Keratinocyte (primary cell): ENCODE data around the gene ASXL2. TPM values are rescaled to one million over a fixed set of nuclear protein-coding genes. Genes with fewer than 3 reads are reported as not detected.
"Not testable (repeated sequence)": the region's sequence is repeated elsewhere in the genome, so short reads cannot be mapped to it uniquely, and the experiment has no call there.

Experiments
- DNase-seq: peaks from one replicate; pipeline ENCODE4 v3.0.0-alpha.2; 2011; ENCODE audit warnings: low read depth, missing footprints, low spot score
- FAIRE-seq: peaks from 2 replicates; lab custom pipeline; 2011; peaks lifted over from hg19 to GRCh38; lab: Jason Lieb, UNC
- H2AFZ ChIP-seq: 2 replicates; pipeline ENCODE4 v1.6.0; 2012; ENCODE audit warnings: low read length, control low read depth, inconsistent platforms; ENCODE audit not compliant: control insufficient read depth
- H3K27ac ChIP-seq: 2 replicates; pipeline ENCODE4 v1.5.1; 2011; ENCODE audit warnings: low read length; ENCODE audit not compliant: control insufficient read depth, insufficient read depth
- H3K27me3 ChIP-seq: 3 replicates; pipeline ENCODE4 v1.6.0; 2011; ENCODE audit warnings: low read length; ENCODE audit not compliant: control insufficient read depth, insufficient read depth; ENCODE audit errors: extremely low read depth
- H3K36me3 ChIP-seq, 2 experiments: 2 replicates in 1 of 2; 3 replicates in 1 of 2; pipeline ENCODE4 v1.5.1; 2011; ENCODE audit warnings: low read length in 2 of 2, mild to moderate bottlenecking in 1 of 2; ENCODE audit not compliant: control insufficient read depth in 2 of 2, insufficient read depth in 2 of 2; ENCODE audit errors: extremely low read depth in 1 of 2
- H3K4me1 ChIP-seq: 3 replicates; pipeline ENCODE4 v1.5.1; 2011; ENCODE audit warnings: low read length; ENCODE audit not compliant: control insufficient read depth, insufficient read depth; ENCODE audit errors: extremely low read depth
- H3K4me2 ChIP-seq: 3 replicates; pipeline ENCODE4 v1.6.0; 2011; ENCODE audit warnings: low read depth, low read length; ENCODE audit not compliant: control insufficient read depth, insufficient read depth; ENCODE audit errors: extremely low read depth
- H3K4me3 ChIP-seq, 3 experiments: fragments of 200-600 bp in 1 of 3; sonication (generic) in 1 of 3; 2 replicates in 2 of 3; 3 replicates in 1 of 3; pipeline ENCODE4 v1.5.1; 2011 to 2016; ENCODE audit warnings: low read length in 3 of 3, mild to moderate bottlenecking in 3 of 3, control low read depth in 2 of 3, inconsistent platforms in 1 of 3, low read depth in 1 of 3, mixed read lengths in 1 of 3, mixed run types in 1 of 3, moderate library complexity in 1 of 3; ENCODE audit not compliant: control insufficient read depth in 2 of 3, insufficient read depth in 2 of 3; ENCODE audit errors: extremely low read depth in 1 of 3
- H3K79me2 ChIP-seq: 2 replicates; pipeline ENCODE4 v1.6.0; 2012; ENCODE audit warnings: low read length; ENCODE audit not compliant: control insufficient read depth, insufficient read depth
- H3K9ac ChIP-seq: 3 replicates; pipeline ENCODE4 v1.6.0; 2011; ENCODE audit warnings: low read length; ENCODE audit not compliant: control insufficient read depth, insufficient read depth; ENCODE audit errors: extremely low read depth
- H3K9me1 ChIP-seq: 3 replicates; pipeline ENCODE4 v1.6.0; 2011; ENCODE audit warnings: low read length; ENCODE audit not compliant: control insufficient read depth, insufficient read depth; ENCODE audit errors: extremely low read depth
- H3K9me3 ChIP-seq: 2 replicates; pipeline ENCODE4 v1.5.1; 2012; ENCODE audit warnings: low read depth, low read length; ENCODE audit not compliant: control insufficient read depth
- H4K20me1 ChIP-seq: 3 replicates; pipeline ENCODE4 v1.6.0; 2011; ENCODE audit warnings: low read length; ENCODE audit not compliant: control insufficient read depth, insufficient read depth; ENCODE audit errors: extremely low read depth
- EZH2 ChIP-seq: IDR thresholded peaks from one replicate; pipeline ENCODE4 v1.6.1; 2012; ENCODE audit warnings: inconsistent platforms, mild to moderate bottlenecking, low read length, moderate library complexity
- dilution Hi-C: fragments of 300-500 bp; cut with MboI; formaldehyde crosslinking; loops from one replicate; pipeline ENCODE4 v1.7.0; 2020; ENCODE audit warnings: low sequenced_read_pairs; ENCODE audit not compliant: extremely low pct_ligation_motif_present
- polyA plus RNA-seq, 5 experiments: library from polyadenylated mRNA; depleted of rRNA in 3 of 5; stranded (reverse) in 3 of 5; stranded (forward) in 1 of 5; unstranded in 1 of 5; fragments of >200 nt; gene quantifications; 1 replicate in 1 of 5; 2 replicates in 3 of 5; 3 replicates in 1 of 5; pipeline versions ENCODE4 v1.2.1 to v1.2.3, GENCODE V29; 2011 to 2012; ENCODE audit warnings: missing spikeins in 2 of 5, low read depth in 1 of 5, low replicate concordance in 1 of 5
- TF ChIP-seq, protein P1 (sequence below), 3 experiments: IDR thresholded peaks in 1 of 3; conservative IDR thresholded peaks in 1 of 3; optimal IDR thresholded peaks in 1 of 3; 2 replicates in 2 of 3; 3 replicates in 1 of 3; pipeline versions ENCODE3 to v1.5.1; 2011; ENCODE audit warnings: low read length in 3 of 3, mild to moderate bottlenecking in 3 of 3, moderate library complexity in 2 of 3, control low read depth in 1 of 3, inconsistent platforms in 1 of 3; ENCODE audit not compliant: insufficient read depth in 2 of 3; ENCODE audit errors: extremely low read depth in 1 of 3

The ASXL2 gene
- polyA plus RNA-seq, 1 donor (not counting 4 experiments of a cell fraction or from before 2014, with no cell fraction given), result 12.5 TPM

DNA sequence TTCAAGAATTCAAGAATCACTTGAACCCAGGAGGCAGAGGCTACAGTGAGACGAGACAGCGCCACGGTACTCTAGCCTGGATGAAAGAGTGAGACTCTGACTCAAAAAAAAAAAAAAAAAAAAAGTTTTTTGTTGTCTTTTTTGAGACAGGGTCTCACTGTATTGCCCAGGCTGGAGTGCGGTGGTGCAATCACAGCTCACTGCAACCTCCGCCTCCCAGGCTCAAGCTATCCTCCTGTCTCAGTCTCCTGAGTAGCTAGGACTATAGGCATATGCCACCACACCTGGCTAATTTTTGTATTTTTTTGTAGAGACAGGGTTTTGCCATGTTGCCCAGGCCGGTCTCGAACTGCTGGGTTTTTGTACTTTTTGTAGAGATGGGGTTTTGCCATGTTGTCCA, 28.9 kb downstream of the ASXL2 start:
- H3K4me1 ChIP-seq, H3K27me3 ChIP-seq, H3K9ac ChIP-seq, H3K9me1 ChIP-seq, H3K4me2 ChIP-seq, H3K9me3 ChIP-seq, H3K4me3 ChIP-seq, DNase-seq, H3K36me3 ChIP-seq, dilution Hi-C loops, H3K27ac ChIP-seq, H2AFZ ChIP-seq, H4K20me1 ChIP-seq, FAIRE-seq: not testable (repeated sequence)
- H3K79me2 ChIP-seq, result peaks cover 45% of the 10 kb centered on the region

DNA sequence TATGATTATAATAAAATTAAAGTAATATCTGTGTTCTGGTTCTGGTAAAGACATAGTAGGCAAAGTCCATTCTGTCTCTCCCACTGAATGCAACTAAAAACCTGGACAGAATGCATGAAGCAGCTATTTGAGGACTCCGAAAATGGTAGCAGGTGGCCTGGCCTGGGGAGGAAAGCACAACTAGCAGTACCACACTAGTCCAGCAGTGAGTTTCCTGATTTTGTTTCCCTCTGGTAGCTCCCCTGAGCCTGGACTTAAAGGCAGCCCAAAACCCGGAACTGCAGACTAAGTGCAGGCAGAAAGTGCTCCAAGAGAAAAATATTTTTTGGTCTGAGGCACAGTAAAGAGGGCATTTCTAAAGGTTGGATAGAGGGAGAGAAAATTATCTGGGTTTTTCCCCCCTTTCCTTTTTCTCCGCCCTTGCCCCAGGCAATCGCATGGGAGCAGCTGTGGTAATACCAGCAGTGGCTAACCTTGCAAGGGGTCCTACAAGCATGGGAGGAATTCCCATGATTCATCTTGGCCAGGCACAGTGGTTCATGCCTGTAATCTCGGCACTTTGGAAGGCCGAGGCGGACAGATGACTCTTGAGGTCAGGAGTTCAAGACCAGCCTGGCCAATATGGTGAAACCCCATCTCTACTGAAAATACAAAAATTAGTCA, 32.3 kb downstream of the ASXL2 start:
- Histone ChIP-seq H3K9me1 (no peaks in the 10 kb centered on the region), H2AFZ (no peak overlapping the region), H3K79me2 (peaks cover 34% of the 10 kb centered on the region), H3K4me3 (no peak overlapping the region), H3K36me3 (peaks cover 5 to 6% of the 10 kb centered on the region in 2 experiments), H3K4me1 (no peaks in the 10 kb centered on the region), H3K27me3 (no peaks in the 10 kb centered on the region), H4K20me1 (no peaks in the 10 kb centered on the region), H3K9me3 (no peaks in the 10 kb centered on the region), H3K27ac (no peak overlapping the region), H3K9ac (no peak overlapping the region), H3K4me2 (no peak overlapping the region)
- DNase-seq (no peak), FAIRE-seq (no peak)
- dilution Hi-C loops, result no loop called here
- TF ChIP-seq EZH2, result no peak
- TF ChIP-seq, protein P1, sequence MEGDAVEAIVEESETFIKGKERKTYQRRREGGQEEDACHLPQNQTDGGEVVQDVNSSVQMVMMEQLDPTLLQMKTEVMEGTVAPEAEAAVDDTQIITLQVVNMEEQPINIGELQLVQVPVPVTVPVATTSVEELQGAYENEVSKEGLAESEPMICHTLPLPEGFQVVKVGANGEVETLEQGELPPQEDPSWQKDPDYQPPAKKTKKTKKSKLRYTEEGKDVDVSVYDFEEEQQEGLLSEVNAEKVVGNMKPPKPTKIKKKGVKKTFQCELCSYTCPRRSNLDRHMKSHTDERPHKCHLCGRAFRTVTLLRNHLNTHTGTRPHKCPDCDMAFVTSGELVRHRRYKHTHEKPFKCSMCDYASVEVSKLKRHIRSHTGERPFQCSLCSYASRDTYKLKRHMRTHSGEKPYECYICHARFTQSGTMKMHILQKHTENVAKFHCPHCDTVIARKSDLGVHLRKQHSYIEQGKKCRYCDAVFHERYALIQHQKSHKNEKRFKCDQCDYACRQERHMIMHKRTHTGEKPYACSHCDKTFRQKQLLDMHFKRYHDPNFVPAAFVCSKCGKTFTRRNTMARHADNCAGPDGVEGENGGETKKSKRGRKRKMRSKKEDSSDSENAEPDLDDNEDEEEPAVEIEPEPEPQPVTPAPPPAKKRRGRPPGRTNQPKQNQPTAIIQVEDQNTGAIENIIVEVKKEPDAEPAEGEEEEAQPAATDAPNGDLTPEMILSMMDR (optimal IDR thresholded peaks at IDR 0.05 in 1 of 3, IDR thresholded peaks at IDR 0.05 in 1 of 3, conservative IDR thresholded peaks at IDR 0.05 in 1 of 3; ENCODE audit: extremely low read depth in 1 of 3, insufficient read depth in 2 of 3, low read length in 3 of 3), result no peak

DNA sequence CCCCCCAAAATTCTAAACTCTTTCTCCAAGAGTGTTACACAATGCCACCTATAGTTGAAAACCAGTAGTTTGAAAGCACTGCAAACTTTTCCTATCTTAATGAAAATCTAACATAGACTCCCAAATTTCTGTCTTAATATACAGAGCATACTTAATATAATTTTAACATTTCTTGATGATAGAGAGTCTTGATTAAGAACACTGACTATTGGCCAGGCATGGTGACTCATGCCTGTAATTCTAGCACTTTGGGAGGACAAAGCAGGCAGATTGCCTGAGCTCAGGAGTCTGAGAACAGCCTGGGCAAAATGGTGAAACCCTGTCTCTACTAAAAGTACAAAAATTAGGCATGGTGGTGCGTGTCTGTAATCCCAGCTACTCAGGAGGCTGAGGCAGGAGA, 34.2 kb downstream of the ASXL2 start:
- no peak for DNase-seq
- no peak overlapping the region for H3K4me2 ChIP-seq
- no peaks in the 10 kb centered on the region for H3K4me1 ChIP-seq
- TF ChIP-seq EZH2, result no peak
- TF ChIP-seq, protein P1 (optimal IDR thresholded peaks at IDR 0.05 in 1 of 3, IDR thresholded peaks at IDR 0.05 in 1 of 3, conservative IDR thresholded peaks at IDR 0.05 in 1 of 3; ENCODE audit: extremely low read depth in 1 of 3, insufficient read depth in 2 of 3, low read length in 3 of 3), result no peak
- no peak overlapping the region for H2AFZ ChIP-seq
- H3K4me3 ChIP-seq, result no peak overlapping the region
- no peak overlapping the region for H3K9ac ChIP-seq
- peaks cover 5 to 6% of the 10 kb centered on the region in 2 experiments for H3K36me3 ChIP-seq
- H3K9me3 ChIP-seq, result no peaks in the 10 kb centered on the region
- dilution Hi-C loops, result no loop called here
- no peak for FAIRE-seq
- H3K9me1 ChIP-seq, result no peaks in the 10 kb centered on the region
- H3K79me2 ChIP-seq, result peaks cover 23% of the 10 kb centered on the region
- H4K20me1 ChIP-seq, result no peaks in the 10 kb centered on the region
- H3K27ac ChIP-seq, result no peak overlapping the region
- no peaks in the 10 kb centered on the region for H3K27me3 ChIP-seq
